GM18502 (cell line): ENCODE results near the gene LYL1.

Experiments used
- ATAC-seq: cut with Tn5 transposase; IDR thresholded peaks from one replicate; pipeline ENCODE4 v1.9.1; 2021; ENCODE audit warnings: mild to moderate bottlenecking; ENCODE audit not compliant: unreplicated experiment, poor library complexity

LYL1 gene

GRCh38 chr19:13130886-13131490 is 28.3 kb upstream of the LYL1 start:
- ATAC-seq = no peak

GRCh38 chr19:13129384-13129783 is 26.7 kb upstream of the LYL1 start:
- ATAC-seq = no peak

GRCh38 chr19:13128583-13128982 is 25.9 kb upstream of the LYL1 start:
- ATAC-seq = no peak

- ATAC-seq = no peak
These were observed 25.3 kb upstream of the LYL1 start for GRCh38 chr19:13127811-13128575.

GRCh38 chr19:13127051-13127450 is 24.4 kb upstream of the LYL1 start:
- ATAC-seq = no peak

- ATAC-seq = no peak
These were observed 20.6 kb upstream of the LYL1 start for GRCh38 chr19:13122980-13123957.

- ATAC-seq = no peak
These were observed 19.7 kb upstream of the LYL1 start for GRCh38 chr19:13122275-13122878.

- ATAC-seq = no peak
These were observed 19.1 kb upstream of the LYL1 start for GRCh38 chr19:13121551-13122274.

- no peak for ATAC-seq
These were observed 18.2 kb upstream of the LYL1 start for GRCh38 chr19:13120817-13121216.

GRCh38 chr19:13120031-13120430 is 17.4 kb upstream of the LYL1 start:
- no peak for ATAC-seq

GRCh38 chr19:13119627-13120026 is 17.0 kb upstream of the LYL1 start:
- no peak for ATAC-seq

- peak; percentile 12 for ATAC-seq
These were observed 16.0 kb upstream of the LYL1 start for GRCh38 chr19:13118424-13119193.

- ATAC-seq = peak; percentile 53
These were observed 15.2 kb upstream of the LYL1 start, which contains the start of gene NACC1 for GRCh38 chr19:13117772-13118423. NACC1 (plus strand) TSS chr19:13118264; CDS start chr19:13135208, 16,944 bp downstream.

GRCh38 chr19:13117176-13117771 is 14.6 kb upstream of the LYL1 start:
- no peak for ATAC-seq

GRCh38 chr19:13116282-13117175 is 13.9 kb upstream of the LYL1 start, which contains the start of gene TRMT1:
TRMT1 (minus strand) TSS chr19:13116740; CDS start chr19:13116399, 341 bp downstream.
- peak; percentile 61 for ATAC-seq

- no peak for ATAC-seq
These were observed 13.3 kb upstream of the LYL1 start for GRCh38 chr19:13115936-13116281.

GRCh38 chr19:13112555-13112954 is 9.9 kb upstream of the LYL1 start:
- ATAC-seq = no peak
